GM06990 (cell line): Measurements from ENCODE around the gene ZNF669.
A peak's percentile ranks its signal among the peaks of the same experiment; 100 is the strongest.

Experiments used
- DNase-seq: peaks from one replicate; pipeline ENCODE4 v3.0.0-alpha.2; 2011; ENCODE audit not compliant: insufficient read length; ENCODE audit errors: extremely low read depth
- H3K27me3 ChIP-seq: replicated peaks from 2 replicates; pipeline ENCODE4 v1.6.0; 2011; ENCODE audit warnings: low read length; ENCODE audit not compliant: control insufficient read depth, insufficient read depth
- H3K36me3 ChIP-seq: 2 replicates; pipeline ENCODE4 v1.5.1; 2011; ENCODE audit warnings: low read length; ENCODE audit not compliant: control insufficient read depth, insufficient read depth
- H3K4me3 ChIP-seq: replicated peaks from 2 replicates; pipeline ENCODE4 v1.5.1; 2011; ENCODE audit warnings: low read depth, mild to moderate bottlenecking, control low read depth, low read length
- CTCF ChIP-seq: IDR thresholded peaks from 2 replicates; pipeline ENCODE4 v1.5.1; 2011; ENCODE audit warnings: low read length, control low read depth, mild to moderate bottlenecking, inconsistent platforms; ENCODE audit not compliant: insufficient read depth, poor library complexity, severe bottlenecking

The ZNF669 gene

GRCh38 chr1:247078258-247079140 is 25.7 kb downstream of the ZNF669 start, which contains the start of gene ZNF670:
Gene ZNF670, minus strand, starts transcription at chr1:247078811. Its CDS starts 215 bp downstream, at chr1:247078596.
- no peaks in the 10 kb centered on the region for H3K27me3 ChIP-seq
- no peak for TF ChIP-seq CTCF
- peak; percentile 89 for DNase-seq

GRCh38 chr1:247077876-247078257 is 26.3 kb downstream of the ZNF669 start:
- TF ChIP-seq CTCF, result no peak
- H3K4me3 ChIP-seq, result peak overlapping the region; percentile 81
- H3K27me3 ChIP-seq, result no peaks in the 10 kb centered on the region
- H3K36me3 ChIP-seq, result no peaks in the 10 kb centered on the region
- no peak for DNase-seq

More at GRCh38 chr1:247078258-247079140, 25.7 kb downstream of the ZNF669 start, which contains the start of gene ZNF670:
- H3K4me3 ChIP-seq, result peak within 1 kb of the TSS; percentile 81
- H3K36me3 ChIP-seq, result no peaks in the 10 kb centered on the region

- H3K36me3 ChIP-seq, result no peaks in the 10 kb centered on the region
- no peak for DNase-seq
- TF ChIP-seq CTCF, result no peak
- no peak overlapping the region for H3K4me3 ChIP-seq
- no peaks in the 10 kb centered on the region for H3K27me3 ChIP-seq
Measured at GRCh38 chr1:247077213-247077612, 26.9 kb downstream of the ZNF669 start.

GRCh38 chr1:247070645-247071044 is 33.5 kb downstream of the ZNF669 start:
- Histone ChIP-seq H3K4me3 (no peak overlapping the region), H3K36me3 (no peaks in the 10 kb centered on the region), H3K27me3 (no peaks in the 10 kb centered on the region)
- no peak for DNase-seq
- TF ChIP-seq CTCF, result no peak

GRCh38 chr1:247064304-247064703 is 39.9 kb downstream of the ZNF669 start:
- Histone ChIP-seq H3K4me3 (no peak overlapping the region), H3K36me3 (no peaks in the 10 kb centered on the region), H3K27me3 (no peaks in the 10 kb centered on the region)
- no peak for DNase-seq
- no peak for TF ChIP-seq CTCF
